ENCODE data around the gene MDH2. TPM values are rescaled to one million over a fixed set of nuclear protein-coding genes. Genes with fewer than 3 reads are reported as not detected.
A peak's percentile ranks its signal among the peaks of the same experiment; 100 is the strongest.

The MDH2 gene
- total and polyA plus RNA-seq, 2 of the 8 experiments (the other 6 are each of a cell fraction or from before 2014, with no cell fraction given), result 203 to 254 TPM

- Histone ChIP-seq H4K91ac (replicated peaks; ENCODE audit: insufficient read length, low read length) (no peak overlapping the region), H3K9ac (replicated peaks in 1 of 4; ENCODE audit: extremely low read depth in 1 of 4, low read depth in 3 of 4, low read length in 3 of 4) (no peak overlapping the region), H4K20me1 (replicated peaks in 1 of 2; ENCODE audit: control insufficient read depth in 1 of 2, insufficient read depth in 2 of 2, low read length in 2 of 2) (no peaks in the 10 kb centered on the region), H3K56ac (replicated peaks; ENCODE audit: insufficient read length, low read depth, low read length) (no peak overlapping the region), H3K27me3 (replicated peaks in 1 of 4; ENCODE audit: control insufficient read depth in 3 of 4, extremely low read depth in 1 of 4, insufficient read depth in 3 of 4, low read length in 3 of 4) (no peaks in the 10 kb centered on the region), H3K27ac (ENCODE audit: low read depth, low read length) (no peak overlapping the region), H2BK120ac (replicated peaks; ENCODE audit: low read depth, low read length) (no peak overlapping the region), H3K4me1 (replicated peaks in 1 of 4; ENCODE audit: control insufficient read depth in 3 of 4, insufficient read depth in 4 of 4, low read length in 3 of 4) (no peaks in the 10 kb centered on the region), H3K4me3 (ENCODE audit: extremely low read depth in 1 of 4, insufficient read depth in 2 of 4, low read depth in 3 of 4, low read length in 4 of 4) (no peak overlapping the region), H2BK15ac (ENCODE audit: low read length) (no peak overlapping the region), H2BK12ac (ENCODE audit: low read depth, low read length) (no peak overlapping the region), H2AFZ (ENCODE audit: low read length) (no peak overlapping the region), H2BK5ac (ENCODE audit: low read depth, low read length) (no peak overlapping the region), H3K79me2 (ENCODE audit: control insufficient read depth in 1 of 2, insufficient read depth in 2 of 2, low read length in 2 of 2) (no peaks in the 10 kb centered on the region), H3K14ac (ENCODE audit: insufficient read length) (no peak overlapping the region), H4K8ac (ENCODE audit: extremely low read depth, insufficient read depth, low read length) (no peak overlapping the region), H2BK20ac (ENCODE audit: low read length) (no peak overlapping the region), H3K79me1 (ENCODE audit: low read depth, low read length) (no peaks in the 10 kb centered on the region), H3K36me3 (ENCODE audit: control insufficient read depth in 2 of 4, insufficient read depth in 4 of 4, low read length in 3 of 4) (no peaks in the 10 kb centered on the region; a peak in 3 of 8 replicates), H2AK5ac (ENCODE audit: low read depth, low read length) (no peak overlapping the region), H3K4me2 (ENCODE audit: insufficient read depth in 1 of 2, low read depth in 2 of 2, low read length in 2 of 2) (no peak overlapping the region; a peak in 1 of 4 replicates), H4K5ac (ENCODE audit: insufficient read length, low read depth, low read length) (no peak overlapping the region), H3K18ac (ENCODE audit: extremely low read depth, low read length) (no peak overlapping the region), H3K23me2 (ENCODE audit: low read depth, low read length) (no peaks in the 10 kb centered on the region), H3K9me3 (ENCODE audit: insufficient read depth in 2 of 2, low read depth in 1 of 2, low read length in 1 of 2) (no peaks in the 10 kb centered on the region), H3K23ac (ENCODE audit: insufficient read length) (no peak overlapping the region), H3K4ac (replicated peaks; ENCODE audit: insufficient read length, low read depth, low read length) (no peak overlapping the region)
- no peak for FAIRE-seq
- CTCF ChIA-PET (ENCODE audit: partially characterized antibody), result interaction anchor here (1.4 to 3.7 kb wide), 6 partner anchors 11 to 229 kb away, joined by 3 to 36 read pairs (median 8); no protein-coding TSS in a partner anchor
- TF ChIP-seq FOSL1 (IDR thresholded peaks at IDR 0.05; ENCODE audit: insufficient read depth, low read depth, low read length) (peak; percentile 73), ATF3 (IDR thresholded peaks at IDR 0.05; ENCODE audit: insufficient read depth, low read depth, low read length) (no peak), RFX5 (IDR thresholded peaks at IDR 0.05; ENCODE audit: borderline replicate concordance, low read depth, low read length) (no peak), SP4 (IDR thresholded peaks at IDR 0.05; ENCODE audit: low read length) (no peak), ATF2 (IDR thresholded peaks at IDR 0.05; ENCODE audit: low read length) (no peak)
- DNase-seq (ENCODE audit: low read depth in 1 of 2, low spot score in 2 of 2), result no peak
- POLR2A ChIA-PET (ENCODE audit: partially characterized antibody), result interaction anchor here (0.6 to 1.4 kb wide), 7 partner anchors 10 to 145 kb away, joined by 3 to 6 read pairs (median 3); partner anchors contain the start of genes POR and RHBDD2
- 62% methylated on average over 4 of the region's 4 CpGs; no CpG with 5 or more reads in 1 of the 2 experiments for WGBS, 2 experiments (ENCODE audit: extremely low coverage in 1 of 2, insufficient coverage in 1 of 2, insufficient read length in 1 of 2, insufficient replicate concordance in 2 of 2, low coverage in 1 of 2, low lambda C conversion rate in 2 of 2, missing lambda C conversion rate in 1 of 2)
Observed at GRCh38 chr7:76023002-76023401, 24.9 kb upstream of the MDH2 start.
